Large intestine (tissue), 3 donors: Measurements from ENCODE around the gene UBA52. TPM values are rescaled to one million over a fixed set of nuclear protein-coding genes. Genes with fewer than 3 reads are reported as not detected.

ENCODE experiments used
- DNase-seq, 2 donors: peaks; one replicate each; pipeline versions ENCODE4 v3.0.0 to v3.0.0-alpha.2; 2013
- H3K27ac ChIP-seq: one replicate; pipeline ENCODE4 v1.5.1; 2013; ENCODE audit warnings: low read length
- H3K27me3 ChIP-seq: 2 replicates; pipeline ENCODE4 v1.6.1; 2013; ENCODE audit warnings: low read length; ENCODE audit not compliant: control insufficient read depth, insufficient read depth
- H3K36me3 ChIP-seq: 2 replicates; pipeline ENCODE4 v1.6.1; 2013; ENCODE audit warnings: low read length; ENCODE audit not compliant: control insufficient read depth, insufficient read depth
- H3K4me1 ChIP-seq: one replicate; pipeline ENCODE4 v1.6.1; 2013; ENCODE audit warnings: low read length; ENCODE audit not compliant: control insufficient read depth, insufficient read depth
- H3K4me3 ChIP-seq: one replicate; pipeline ENCODE4 v1.5.1; 2013; ENCODE audit warnings: low read length
- H3K9me3 ChIP-seq: one replicate; pipeline ENCODE4 v1.6.1; 2013; ENCODE audit warnings: mild to moderate bottlenecking, low read depth, low read length, moderate library complexity; ENCODE audit not compliant: control insufficient read depth
- WGBS: methylation state at CpG from one replicate; pipeline ENCODE4 v1.1.5; 2013; ENCODE audit warnings: low lambda C conversion rate; ENCODE audit not compliant: insufficient coverage; 5-methylcytosine and 5-hydroxymethylcytosine counted together
- polyA plus RNA-seq: library from polyadenylated mRNA; unstranded; fragments of 120-200 nt; gene quantifications from one replicate; pipeline ENCODE4 v1.2.1, GENCODE V29; 2013

Gene UBA52
- polyA plus RNA-seq, 1 donor, result 901 TPM

GRCh38 chr19:18542941-18543813, 28.5 kb upstream of the UBA52 start, which contains the start of gene FKBP8:
Gene FKBP8 (minus strand): TSS chr19:18543573. CDS start chr19:18541970, 1,603 bp downstream.
- peak within 1 kb of the TSS; percentile 51 for H3K27ac ChIP-seq
- no peaks in the 10 kb centered on the region for H3K9me3 ChIP-seq
- DNase-seq, result peak; percentile 89 to 90
- H3K4me1 ChIP-seq, result peaks cover 4% of the 10 kb centered on the region
- H3K36me3 ChIP-seq, result peaks cover 23% of the 10 kb centered on the region
- no peaks in the 10 kb centered on the region for H3K27me3 ChIP-seq
- WGBS, result no CpG with 5 or more reads among the region's 86 CpGs
- peak within 1 kb of the TSS; percentile 68 for H3K4me3 ChIP-seq

GRCh38 chr19:18543814-18544475, 27.7 kb upstream of the UBA52 start:
- Histone ChIP-seq H3K27ac (no peak overlapping the region), H3K4me1 (peaks cover 4% of the 10 kb centered on the region), H3K36me3 (peaks cover 23% of the 10 kb centered on the region), H3K9me3 (no peaks in the 10 kb centered on the region), H3K4me3 (peak overlapping the region; percentile 36), H3K27me3 (no peaks in the 10 kb centered on the region)
- no CpG with 5 or more reads among the region's 12 CpGs for WGBS
- DNase-seq, result peak; percentile 71 to 75

- no peaks in the 10 kb centered on the region for H3K9me3 ChIP-seq
- H3K4me1 ChIP-seq, result no peaks in the 10 kb centered on the region
- DNase-seq, result no peak
- H3K36me3 ChIP-seq, result no peaks in the 10 kb centered on the region
- H3K27ac ChIP-seq, result no peak overlapping the region
- no CpG with 5 or more reads among the region's 6 CpGs for WGBS
- no peaks in the 10 kb centered on the region for H3K27me3 ChIP-seq
- no peak overlapping the region for H3K4me3 ChIP-seq
These were observed 20.0 kb upstream of the UBA52 start for GRCh38 chr19:18551631-18552030.

- Histone ChIP-seq H3K4me3 (peak within 1 kb of the TSS; percentile 96), H3K4me1 (peaks cover 7% of the 10 kb centered on the region), H3K36me3 (peaks cover 12% of the 10 kb centered on the region), H3K27ac (peak within 1 kb of the TSS; percentile 97), H3K9me3 (no peaks in the 10 kb centered on the region), H3K27me3 (no peaks in the 10 kb centered on the region)
- peak; percentile 98 to 99 for DNase-seq
- WGBS, result no CpG with 5 or more reads among the region's 58 CpGs
These were observed 14.1 kb upstream of the UBA52 start, which contains the start of gene KXD1 for GRCh38 chr19:18557411-18558201. Gene KXD1 (plus strand): TSS chr19:18557870. CDS start chr19:18562057, 4,187 bp downstream.

GRCh38 chr19:18558202-18558555, 13.5 kb upstream of the UBA52 start:
- peak overlapping the region; percentile 96 for H3K4me3 ChIP-seq
- DNase-seq, result peak in 1 of 2 donors; percentile 48
- H3K27me3 ChIP-seq, result no peaks in the 10 kb centered on the region
- WGBS, result no CpG with 5 or more reads among the region's 11 CpGs
- peaks cover 17% of the 10 kb centered on the region for H3K36me3 ChIP-seq
- H3K9me3 ChIP-seq, result no peaks in the 10 kb centered on the region
- H3K4me1 ChIP-seq, result peaks cover 7% of the 10 kb centered on the region
- peak overlapping the region; percentile 97 for H3K27ac ChIP-seq

GRCh38 chr19:18558604-18559003, 13.1 kb upstream of the UBA52 start:
- Histone ChIP-seq H3K4me1 (peaks cover 7% of the 10 kb centered on the region), H3K27me3 (no peaks in the 10 kb centered on the region), H3K27ac (peak overlapping the region; percentile 97), H3K4me3 (peak overlapping the region; percentile 96), H3K9me3 (no peaks in the 10 kb centered on the region), H3K36me3 (peaks cover 20% of the 10 kb centered on the region)
- WGBS, result no CpG with 5 or more reads among the region's 3 CpGs
- no peak for DNase-seq

- H3K36me3 ChIP-seq, result peaks cover 27% of the 10 kb centered on the region
- H3K4me3 ChIP-seq, result no peak overlapping the region
- no peaks in the 10 kb centered on the region for H3K9me3 ChIP-seq
- H3K27me3 ChIP-seq, result no peaks in the 10 kb centered on the region
- DNase-seq, result no peak
- no peak overlapping the region for H3K27ac ChIP-seq
- peaks cover 7% of the 10 kb centered on the region for H3K4me1 ChIP-seq
- WGBS, result no CpG with 5 or more reads among the region's 5 CpGs
These were observed 12.0 kb upstream of the UBA52 start for GRCh38 chr19:18559685-18560084.

- Histone ChIP-seq H3K36me3 (peaks cover 48% of the 10 kb centered on the region), H3K27me3 (no peaks in the 10 kb centered on the region), H3K27ac (no peak overlapping the region), H3K9me3 (no peaks in the 10 kb centered on the region), H3K4me1 (peaks cover 6% of the 10 kb centered on the region), H3K4me3 (no peak overlapping the region)
- DNase-seq, result no peak
- WGBS, result 100% methylated on average over 2 of the region's 14 CpGs
These were observed 9.6 kb upstream of the UBA52 start for GRCh38 chr19:18562086-18562485.

GRCh38 chr19:18566953-18567352, 4.7 kb upstream of the UBA52 start:
- no peak overlapping the region for H3K27ac ChIP-seq
- DNase-seq, result no peak
- H3K4me3 ChIP-seq, result no peak overlapping the region
- no peaks in the 10 kb centered on the region for H3K27me3 ChIP-seq
- H3K9me3 ChIP-seq, result no peaks in the 10 kb centered on the region
- H3K36me3 ChIP-seq, result peaks cover 64% of the 10 kb centered on the region
- WGBS, result no CpG with 5 or more reads among the region's 8 CpGs
- no peaks in the 10 kb centered on the region for H3K4me1 ChIP-seq

- peaks cover 56% of the 10 kb centered on the region for H3K36me3 ChIP-seq
- H3K4me3 ChIP-seq, result no peak overlapping the region
- no peak for DNase-seq
- H3K4me1 ChIP-seq, result peaks cover 10% of the 10 kb centered on the region
- H3K9me3 ChIP-seq, result no peaks in the 10 kb centered on the region
- no peak overlapping the region for H3K27ac ChIP-seq
- no CpG with 5 or more reads among the region's 15 CpGs for WGBS
- H3K27me3 ChIP-seq, result no peaks in the 10 kb centered on the region
These were observed 3.3 kb upstream of the UBA52 start for GRCh38 chr19:18568367-18568766.
